SK-N-SH (cell line): ENCODE results near the gene GAB1. TPM values are rescaled to one million over a fixed set of nuclear protein-coding genes. Genes with fewer than 3 reads are reported as not detected.

Source experiments
- CTCF ChIA-PET: fragments of 300-600, 350-600 bp; formaldehyde crosslinking; extraction: SDS; loops from one replicate; lab custom pipeline; 2021; lab: Yijun Ruan, JAX
- POLR2A ChIA-PET: fragments of 350-600 bp; sonication (Branson Sonifier 250); formaldehyde crosslinking; extraction: SDS; loops from one replicate; lab custom pipeline; 2020; ENCODE audit warnings: antibody characterized with exemption, inconsistent platforms; lab: Yijun Ruan, JAX
- DNase-seq: peaks from one replicate; pipeline ENCODE4 v3.0.0; 2012
- H2AFZ ChIP-seq: fragments of 200-600 bp; sonication (generic); 2 replicates; pipeline ENCODE4 v1.8.1; 2016; ENCODE audit warnings: antibody characterized with exemption, mild to moderate bottlenecking, low read depth
- H3F3A ChIP-seq: fragments of 200-600 bp; sonication (generic); replicated peaks from 2 replicates; pipeline ENCODE3; 2016; ENCODE audit warnings: antibody characterized with exemption, mild to moderate bottlenecking; ENCODE audit not compliant: insufficient read depth
- H3K27ac ChIP-seq, 2 experiments: fragments of 200-500 bp in 1 of 2; fragments of 200-600 bp in 1 of 2; sonication (Bioruptor generic) in 1 of 2; sonication (generic), shearing (Covaris generic) in 1 of 2; 2 replicates each; pipeline versions ENCODE4 v1.5.1 to v1.6.1; 2014 to 2016; ENCODE audit warnings: low read depth in 2 of 2, inconsistent platforms in 1 of 2, low read length in 1 of 2, mild to moderate bottlenecking in 1 of 2, mixed read lengths in 1 of 2
- H3K27me3 ChIP-seq: fragments of 200-600 bp; sonication (generic), shearing (Covaris generic); 2 replicates; pipeline ENCODE4 v1.6.1; 2016; ENCODE audit warnings: mixed run types; ENCODE audit not compliant: insufficient read depth
- H3K36me3 ChIP-seq, 2 experiments: fragments of 200-500 bp in 1 of 2; fragments of 200-600 bp in 1 of 2; sonication (Bioruptor generic) in 1 of 2; sonication (generic) in 1 of 2; replicated peaks in 1 of 2; 2 replicates each; pipeline versions ENCODE3 to v1.5.1; 2014 to 2016; ENCODE audit warnings: low read length in 1 of 2, mild to moderate bottlenecking in 1 of 2; ENCODE audit not compliant: insufficient read depth in 2 of 2, control insufficient read depth in 1 of 2
- H3K4me1 ChIP-seq, 2 experiments: fragments of 200-500 bp in 1 of 2; fragments of 200-600 bp in 1 of 2; sonication (Bioruptor generic) in 1 of 2; sonication (generic), shearing (Covaris generic) in 1 of 2; 2 replicates each; pipeline versions ENCODE4 v1.5.1 to v1.6.1; 2014 to 2016; ENCODE audit warnings: low read depth in 1 of 2, low read length in 1 of 2, mixed run types in 1 of 2; ENCODE audit not compliant: insufficient read depth in 2 of 2, control insufficient read depth in 1 of 2
- H3K4me2 ChIP-seq: fragments of 200-600 bp; sonication (generic), shearing (Covaris generic); 2 replicates; pipeline ENCODE4 v1.6.1; 2017; ENCODE audit warnings: mixed run types
- H3K4me3 ChIP-seq, 2 experiments: fragments of 200-500 bp in 1 of 2; fragments of 200-600 bp in 1 of 2; sonication (Bioruptor generic) in 1 of 2; sonication (generic), shearing (Covaris generic) in 1 of 2; 2 replicates each; pipeline versions ENCODE4 v1.5.1 to v1.8.1; 2014 to 2016; ENCODE audit warnings: low read depth in 2 of 2, inconsistent platforms in 1 of 2, low read length in 1 of 2, mild to moderate bottlenecking in 1 of 2, mixed read lengths in 1 of 2, moderate library complexity in 1 of 2
- H3K79me2 ChIP-seq: fragments of 200-600 bp; sonication (generic); 2 replicates; pipeline ENCODE4 v1.8.1; 2017; ENCODE audit warnings: mild to moderate bottlenecking; ENCODE audit not compliant: insufficient read depth
- H3K9ac ChIP-seq: fragments of 200-600 bp; sonication (generic); 2 replicates; pipeline ENCODE4 v1.6.1; 2017; ENCODE audit warnings: mixed run types
- H3K9me2 ChIP-seq: fragments of 200-600 bp; sonication (generic); 2 replicates; pipeline ENCODE4 v1.6.1; 2017; ENCODE audit warnings: mixed run types
- H3K9me3 ChIP-seq: fragments of 200-600 bp; sonication (generic); 2 replicates; pipeline ENCODE4 v1.6.1; 2017; ENCODE audit warnings: mixed run types, mild to moderate bottlenecking, moderate library complexity
- H4K20me1 ChIP-seq: fragments of 200-600 bp; sonication (generic); 2 replicates; pipeline ENCODE4 v1.6.1; 2017; ENCODE audit warnings: mild to moderate bottlenecking, mixed run types; ENCODE audit not compliant: insufficient read depth
- CTCF ChIP-seq: fragments of 200-600 bp; sonication (generic); IDR thresholded peaks from 2 replicates; pipeline ENCODE4 v1.6.1; 2017; ENCODE audit warnings: antibody characterized with exemption, mild to moderate bottlenecking, moderate library complexity
- FOSL2 ChIP-seq: IDR thresholded peaks from 2 replicates; pipeline ENCODE4 v1.4.0; 2012; ENCODE audit warnings: low read depth, mild to moderate bottlenecking, moderate library complexity, borderline replicate concordance
- FOXM1 ChIP-seq: IDR thresholded peaks from 2 replicates; pipeline ENCODE4 v1.4.0; 2012; ENCODE audit warnings: low read depth, mild to moderate bottlenecking
- GABPA ChIP-seq: IDR thresholded peaks from 2 replicates; pipeline ENCODE4 v1.4.0; 2012; ENCODE audit warnings: low read depth, mild to moderate bottlenecking
- IRF3 ChIP-seq: fragments of 150-350 bp; IDR thresholded peaks from 2 replicates; pipeline ENCODE4 v1.6.1; 2016; ENCODE audit warnings: mild to moderate bottlenecking, low read depth, low read length
- MAX ChIP-seq: IDR thresholded peaks from 2 replicates; pipeline ENCODE4 v1.4.0; 2012; ENCODE audit warnings: low read depth
- MEF2A ChIP-seq: IDR thresholded peaks from 2 replicates; pipeline ENCODE4 v1.4.0; 2012; ENCODE audit warnings: low read depth, borderline replicate concordance
- MXI1 ChIP-seq: IDR thresholded peaks from 2 replicates; pipeline ENCODE4 v1.6.1; 2012; ENCODE audit warnings: mild to moderate bottlenecking, low read depth, low read length, improper control_type of control experiment
- NFIC ChIP-seq: IDR thresholded peaks from 2 replicates; pipeline ENCODE4 v1.4.0; 2012; ENCODE audit warnings: borderline replicate concordance
- NRF1 ChIP-seq: IDR thresholded peaks from 2 replicates; pipeline ENCODE4 v1.6.1; 2012; ENCODE audit warnings: low read depth, mild to moderate bottlenecking, low read length
- PBX3 ChIP-seq: IDR thresholded peaks from 2 replicates; pipeline ENCODE4; 2012
- POLR2AphosphoS5 ChIP-seq: IDR thresholded peaks from 2 replicates; pipeline ENCODE4 v1.6.1; 2012; ENCODE audit warnings: low read depth, low read length
- RAD21 ChIP-seq: IDR thresholded peaks from 2 replicates; pipeline ENCODE4 v1.6.1; 2012; ENCODE audit warnings: mild to moderate bottlenecking, low read length
- RCOR1 ChIP-seq: fragments of 150-350 bp; IDR thresholded peaks from 2 replicates; pipeline ENCODE4 v1.6.1; 2017; ENCODE audit warnings: antibody characterized with exemption, low read length
- SMC3 ChIP-seq: IDR thresholded peaks from 2 replicates; pipeline ENCODE4 v1.6.1; 2012; ENCODE audit warnings: low read depth, low read length, improper control_type of control experiment
- TAF1 ChIP-seq: IDR thresholded peaks from 2 replicates; pipeline ENCODE4 v1.6.1; 2012; ENCODE audit warnings: low read depth, mild to moderate bottlenecking, low read length, moderate library complexity, borderline replicate concordance
- USF2 ChIP-seq: fragments of 150-350 bp; IDR thresholded peaks from 2 replicates; pipeline ENCODE4 v1.6.1; 2017; ENCODE audit warnings: antibody characterized with exemption, low read length, low read depth, borderline replicate concordance
- YY1 ChIP-seq: IDR thresholded peaks from 2 replicates; pipeline ENCODE4 v1.4.0; 2012; ENCODE audit warnings: low read depth, mild to moderate bottlenecking
- WGBS: methylation state at CpG from one replicate; pipeline ENCODE4 v1.1.6; 2017; ENCODE audit warnings: low lambda C conversion rate; 5-methylcytosine and 5-hydroxymethylcytosine counted together
- polyA plus RNA-seq, 3 experiments: library from polyadenylated mRNA; depleted of rRNA; stranded (reverse); fragments of >200 nt; gene quantifications; 2 replicates each; pipeline ENCODE4 v1.2.3, GENCODE V29; 2012

The GAB1 gene
- polyA plus RNA-seq, 1 of the 3 experiments (the other 2 are of a cell fraction), result 3.7 TPM

- Histone ChIP-seq H3K9me2 (no peaks in the 10 kb centered on the region), H3F3A (no peaks in the 10 kb centered on the region), H4K20me1 (no peaks in the 10 kb centered on the region), H3K4me1 (no peaks in the 10 kb centered on the region), H3K4me2 (no peak overlapping the region), H3K9me3 (no peaks in the 10 kb centered on the region), H2AFZ (no peak overlapping the region), H3K27me3 (no peaks in the 10 kb centered on the region), H3K27ac (no peak overlapping the region), H3K4me3 (no peak overlapping the region), H3K36me3 (peaks cover 5 to 16% of the 10 kb centered on the region in 2 experiments), H3K9ac (no peak overlapping the region)
- CTCF ChIA-PET, result interaction anchor here (0.8 to 1.3 kb wide), 4 partner anchors 10 to 275 kb away, joined by 3 to 9 read pairs (median 3); partner anchors contain the start of gene GAB1
- POLR2A ChIA-PET, result no interaction called here
- no peak for DNase-seq
- 83% methylated on average over 2 of the region's 2 CpGs for WGBS
- TF ChIP-seq FOXM1, result no peak
- no peak for TF ChIP-seq YY1
- no peak for TF ChIP-seq TAF1
- TF ChIP-seq, all 33 proteins: peak for 0
- no peaks in the 10 kb centered on the region for H3K79me2 ChIP-seq
These were observed 140.8 kb downstream of the GAB1 start for GRCh38 chr4:143477487-143477886.

GRCh38 chr4:143481361-143481760, 144.7 kb downstream of the GAB1 start:
- Histone ChIP-seq H3F3A (no peaks in the 10 kb centered on the region), H3K4me1 (no peaks in the 10 kb centered on the region), H3K9me3 (no peaks in the 10 kb centered on the region), H3K4me3 (no peak overlapping the region), H2AFZ (no peak overlapping the region), H3K79me2 (no peaks in the 10 kb centered on the region), H4K20me1 (no peaks in the 10 kb centered on the region), H3K9me2 (no peaks in the 10 kb centered on the region), H3K27me3 (no peaks in the 10 kb centered on the region), H3K4me2 (no peak overlapping the region), H3K9ac (no peak overlapping the region), H3K27ac (no peak overlapping the region), H3K36me3 (no peaks in the 10 kb centered on the region)
- ChIA-PET POLR2A (no interaction called here), CTCF (no interaction called here)
- no peak for DNase-seq
- TF ChIP-seq GABPA (no peak), RCOR1 (no peak), MXI1 (no peak), FOSL2 (no peak), CTCF (no peak), IRF3 (no peak), SMC3 (no peak), USF2 (no peak), RAD21 (no peak), NFIC (no peak), NRF1 (no peak), POLR2AphosphoS5 (no peak), MEF2A (no peak), PBX3 (no peak), MAX (no peak)
- 78% methylated on average over 3 of the region's 3 CpGs for WGBS
